Metanephros (tissue), 2 donors: ENCODE results near the gene RAB3A. TPM values are rescaled to one million over a fixed set of nuclear protein-coding genes. Genes with fewer than 3 reads are reported as not detected.

ENCODE experiments used
- small RNA-seq: library from RNA; depleted of rRNA; stranded (forward); fragments of <200 nt; gene quantifications from one replicate; pipeline ENCODE3, GENCODE V24; 2014; ENCODE audit warnings: low replicate concordance
- total RNA-seq: library from RNA; depleted of rRNA; stranded (reverse); fragments of >200 nt; gene quantifications from one replicate; pipeline ENCODE4 v1.2.3, GENCODE V29; 2014

The RAB3A gene
- 8.8 TPM for total RNA-seq

GRCh38 chr19:18203863-18204393, at the start of gene RAB3A:
Gene RAB3A (minus strand): TSS chr19:18204042. CDS start chr19:18202740, 1,302 bp downstream.

GRCh38 chr19:18225702-18226468, 22.0 kb upstream of the RAB3A start, which contains the start of gene PDE4C:
Gene PDE4C (minus strand): TSS chr19:18226438. CDS start chr19:18226415, 23 bp downstream.

GRCh38 chr19:18192673-18193387, 11.0 kb downstream of the RAB3A start, which contains the start of gene MPV17L2:
Gene MPV17L2 (plus strand): TSS chr19:18193218. CDS start chr19:18193282, 64 bp downstream.

GRCh38 chr19:18173572-18174288, 30.1 kb downstream of the RAB3A start, which contains the start of gene IFI30:
Gene IFI30 (plus strand): TSS chr19:18173813. CDS start chr19:18173842, 29 bp downstream.

GRCh38 chr19:18152817-18153555, 50.9 kb downstream of the RAB3A start, which contains the start of gene PIK3R2:
Gene PIK3R2 (plus strand): TSS chr19:18153163. CDS start chr19:18155880, 2,717 bp downstream.

Small RNA genes lying within 50 kb of the gene (small RNA-seq; reads per million reads assigned to genes)
- not detected for gene IFI30

Other genes starting within 250 kb of the RAB3A start
- gene KCNN1, start 236.9 kb downstream of the RAB3A start, total RNA-seq, result 5.7 TPM
- 16.6 TPM for gene ARRDC2, start 195.9 kb downstream of the RAB3A start, total RNA-seq
- gene IL12RB1, start 117.1 kb downstream of the RAB3A start, total RNA-seq, result 1.3 TPM
- 10.4 TPM for gene MAST3, start 106.3 kb downstream of the RAB3A start, total RNA-seq
- 14.0 TPM for gene PIK3R2, start 50.9 kb downstream of the RAB3A start, total RNA-seq
- 57.0 TPM for gene IFI30, start 30.2 kb downstream of the RAB3A start, total RNA-seq
- 8.1 TPM for gene MPV17L2, start 10.8 kb downstream of the RAB3A start, total RNA-seq
- gene PDE4C, start 22.4 kb upstream of the RAB3A start, total RNA-seq, result 5.3 TPM
- gene IQCN, start 70.4 kb upstream of the RAB3A start, total RNA-seq, result 3.3 TPM
- gene JUND, start 77.6 kb upstream of the RAB3A start, total RNA-seq, result 367 TPM
- gene LSM4, start 119.0 kb upstream of the RAB3A start, total RNA-seq, result 148 TPM
- 31.9 TPM for gene PGPEP1, start 136.6 kb upstream of the RAB3A start, total RNA-seq
- 139 TPM for gene GDF15, start 182.1 kb upstream of the RAB3A start, total RNA-seq
- gene LRRC25, start 193.6 kb upstream of the RAB3A start, total RNA-seq, result 5.4 TPM
- gene SSBP4, start 215.4 kb upstream of the RAB3A start, total RNA-seq, result 77.5 TPM
- 126 TPM for gene ISYNA1, start 234.1 kb upstream of the RAB3A start, total RNA-seq